Body of pancreas (tissue), 4 donors: Measurements from ENCODE around the gene TMC1. TPM values are rescaled to one million over a fixed set of nuclear protein-coding genes. Genes with fewer than 3 reads are reported as not detected.

Experiments
- ATAC-seq: fragments of 150-250 bp; one replicate; pipeline ENCODE4 v1.9.1; 2016
- DNase-seq, 4 donors: peaks; one replicate each; pipeline ENCODE4 v3.0.0-alpha.2; 2019
- H3K27ac ChIP-seq, 4 donors: fragments of 200-600 bp; sonication (generic); 1 replicate in 3 of 4; 2 replicates in 1 of 4; pipeline versions ENCODE4 v1.5.1 to v1.6.1; 2016 to 2019; ENCODE audit warnings: mild to moderate bottlenecking in 1 of 4, mixed read lengths in 1 of 4, moderate library complexity in 1 of 4
- H3K27me3 ChIP-seq, 2 donors: fragments of 200-600 bp; sonication (generic); one replicate each; pipeline ENCODE4 v1.6.0; 2016; ENCODE audit warnings: mild to moderate bottlenecking in 1 of 2
- H3K36me3 ChIP-seq, 2 donors: fragments of 200-600 bp; sonication (generic); replicated peaks in 1 of 2; 2 replicates each; pipeline ENCODE4 v1.5.1; 2016; ENCODE audit warnings: low read depth in 2 of 2; ENCODE audit not compliant: insufficient read depth in 1 of 2
- H3K4me1 ChIP-seq: fragments of 200-600 bp; sonication (generic); one replicate; pipeline ENCODE4 v1.6.0; 2016
- H3K4me3 ChIP-seq, 2 donors: fragments of 200-600 bp; sonication (generic); 1 replicate in 1 of 2; 2 replicates in 1 of 2; pipeline ENCODE4 v1.5.1; 2016 to 2019
- H3K9me3 ChIP-seq, 3 donors: fragments of 200-600 bp; sonication (generic); 1 replicate in 2 of 3; 2 replicates in 1 of 3; pipeline ENCODE4 v1.5.1; 2016
- CTCF ChIP-seq, 7 experiments: fragments of 450-650 bp in 4 of 7; fragments of 200-600 bp in 3 of 7; sonication (generic) in 3 of 7; IDR thresholded peaks; one replicate each; pipeline ENCODE4 v1.5.1; 2016 to 2019; ENCODE audit warnings: antibody characterized with exemption in 7 of 7
- POLR2A ChIP-seq, 3 donors: fragments of 450-650 bp; IDR thresholded peaks; one replicate each; pipeline ENCODE4 v1.6.1; 2016; ENCODE audit warnings: antibody characterized with exemption in 3 of 3, mild to moderate bottlenecking in 2 of 3
- WGBS, 2 donors: methylation state at CpG; one replicate each; pipeline ENCODE4 v1.1.5; 2017; 5-methylcytosine and 5-hydroxymethylcytosine counted together
- intact Hi-C: fragments of 100-400 bp; cut with DNase I; formaldehyde crosslinking; loops from one replicate; pipeline ENCODE4 v1.15.1; 2023
- total RNA-seq, 2 donors: library from RNA; depleted of rRNA; stranded (reverse); fragments of >200 nt; gene quantifications; one replicate each; pipeline ENCODE4 v1.1.0, GENCODE V29; 2016

Gene TMC1
- total RNA-seq, 2 donors from 2014 or later: not detected

GRCh38 chr9:72656021-72656420, 134.6 kb downstream of the TMC1 start:
- Histone ChIP-seq H3K4me3 (no peak overlapping the region), H3K27me3 (no peaks in the 10 kb centered on the region), H3K27ac (no peak overlapping the region), H3K36me3 (no peaks in the 10 kb centered on the region), H3K9me3 (no peaks in the 10 kb centered on the region), H3K4me1 (no peaks in the 10 kb centered on the region)
- intact Hi-C loops: no loop called here
- no peak for TF ChIP-seq CTCF (IDR thresholded peaks at IDR 0.05)
- no peak for TF ChIP-seq POLR2A (IDR thresholded peaks at IDR 0.05)
- DNase-seq (no peak), ATAC-seq (no peak)
- 80 to 87% methylated on average over 12 of the region's 12 CpGs for WGBS, 2 donors

GRCh38 chr9:72657023-72657422, 135.6 kb downstream of the TMC1 start:
- Histone ChIP-seq H3K9me3 (no peaks in the 10 kb centered on the region), H3K36me3 (no peaks in the 10 kb centered on the region), H3K27me3 (no peaks in the 10 kb centered on the region), H3K4me3 (no peak overlapping the region), H3K27ac (no peak overlapping the region), H3K4me1 (no peaks in the 10 kb centered on the region)
- no peak for DNase-seq
- TF ChIP-seq CTCF (IDR thresholded peaks at IDR 0.05) (no peak), POLR2A (IDR thresholded peaks at IDR 0.05) (no peak)
- WGBS, 2 donors: 80 to 85% methylated on average over 2 of the region's 2 CpGs
- ATAC-seq: no peak
- intact Hi-C loops: no loop called here

GRCh38 chr9:72658703-72659102, 137.3 kb downstream of the TMC1 start:
- DNase-seq (no peak), ATAC-seq (no peak)
- Histone ChIP-seq H3K4me1 (no peaks in the 10 kb centered on the region), H3K27me3 (no peaks in the 10 kb centered on the region), H3K27ac (no peak overlapping the region), H3K4me3 (no peak overlapping the region), H3K9me3 (no peaks in the 10 kb centered on the region), H3K36me3 (no peaks in the 10 kb centered on the region)
- TF ChIP-seq CTCF (IDR thresholded peaks at IDR 0.05) (no peak), POLR2A (IDR thresholded peaks at IDR 0.05) (no peak)
- intact Hi-C loops: no loop called here
- 59 to 78% methylated on average over 2 of the region's 2 CpGs for WGBS, 2 donors

GRCh38 chr9:72661401-72662135, 140.2 kb downstream of the TMC1 start:
- no peaks in the 10 kb centered on the region for H3K4me1 ChIP-seq
- DNase-seq: no peak
- H3K9me3 ChIP-seq: no peaks in the 10 kb centered on the region
- intact Hi-C loops: no loop called here
- H3K27ac ChIP-seq: no peak overlapping the region
- WGBS, 2 donors: 56 to 61% methylated on average over 2 of the region's 2 CpGs
- H3K4me3 ChIP-seq: no peak overlapping the region
- H3K36me3 ChIP-seq: no peaks in the 10 kb centered on the region
- no peak for TF ChIP-seq CTCF (IDR thresholded peaks at IDR 0.05)
- TF ChIP-seq POLR2A (IDR thresholded peaks at IDR 0.05): no peak
- ATAC-seq: no peak
- no peaks in the 10 kb centered on the region for H3K27me3 ChIP-seq

GRCh38 chr9:72665421-72665820, 144.0 kb downstream of the TMC1 start:
- intact Hi-C loops: no loop called here
- Histone ChIP-seq H3K4me3 (no peak overlapping the region), H3K9me3 (no peaks in the 10 kb centered on the region), H3K27ac (no peak overlapping the region), H3K27me3 (no peaks in the 10 kb centered on the region), H3K4me1 (no peaks in the 10 kb centered on the region), H3K36me3 (no peaks in the 10 kb centered on the region)
- 78 to 87% methylated on average over 2 of the region's 2 CpGs for WGBS, 2 donors
- ATAC-seq (no peak), DNase-seq (no peak)
- TF ChIP-seq CTCF (IDR thresholded peaks at IDR 0.05): no peak
- TF ChIP-seq POLR2A (IDR thresholded peaks at IDR 0.05): no peak
